ENCODE data around the gene OPN4.

GRCh38 chr10:86681047-86681446 lies 26.7 kb downstream of the OPN4 start:
- TF ChIP-seq CTCF (IDR thresholded peaks at IDR 0.05) (no peak), POLR2A (IDR thresholded peaks at IDR 0.05) (no peak)

Data from testis (tissue), 2 donors.